WTC11 (cell line): Measurements from ENCODE around the gene PAIP1. TPM values are rescaled to one million over a fixed set of nuclear protein-coding genes. Genes with fewer than 3 reads are reported as not detected.

Experiments used
- ATAC-seq: fragments of 200-7000 bp; cut with Tn5 transposase; 2 replicates; pipeline ENCODE4 v1.10.0; 2021; ENCODE audit warnings: mild to moderate bottlenecking, moderate library complexity
- CTCF ChIA-PET: fragments of 300-600 bp; sonication (Branson Sonifier 250); formaldehyde crosslinking; loops from one replicate; lab custom pipeline; 2021; ENCODE audit warnings: antibody characterized with exemption; lab: Charles Lee
- POLR2A ChIA-PET: fragments of 350-600 bp; sonication (Branson Sonifier 250); formaldehyde crosslinking; loops from one replicate; lab custom pipeline; 2021; ENCODE audit warnings: antibody characterized with exemption; lab: Charles Lee
- DNase-seq: peaks from one replicate; pipeline ENCODE4 v3.0.0; 2021; ENCODE audit warnings: low spot score
- H3K27ac Mint-ChIP-seq: 2 replicates; pipeline ENCODE4 v1.8.0; 2021; ENCODE audit warnings: mixed read lengths
- H3K27me3 Mint-ChIP-seq: 2 replicates; pipeline ENCODE4 v1.8.0; 2021; ENCODE audit warnings: low read depth, mild to moderate bottlenecking, moderate library complexity, mixed read lengths
- H3K36me3 Mint-ChIP-seq: 2 replicates; pipeline ENCODE4 v1.8.0; 2021; ENCODE audit warnings: mixed read lengths
- H3K4me1 Mint-ChIP-seq: 2 replicates; pipeline ENCODE4 v1.8.0; 2022; ENCODE audit warnings: mixed read lengths
- H3K4me3 Mint-ChIP-seq: 2 replicates; pipeline ENCODE4 v1.8.0; 2021; ENCODE audit warnings: mild to moderate bottlenecking, moderate library complexity, mixed read lengths
- H3K9me3 Mint-ChIP-seq: 2 replicates; pipeline ENCODE4 v1.8.0; 2021; ENCODE audit warnings: mixed read lengths
- CREM ChIP-seq: sonication (generic); formaldehyde crosslinking; IDR thresholded peaks from 2 replicates; pipeline ENCODE4 v1.8.1; 2022; ENCODE audit warnings: mild to moderate bottlenecking, missing genetic modification reagents, moderate library complexity
- ETV6 ChIP-seq: sonication (generic); formaldehyde crosslinking; IDR thresholded peaks from 2 replicates; pipeline ENCODE4 v1.8.1; 2022; ENCODE audit warnings: mild to moderate bottlenecking, missing genetic modification reagents
- FOXK1 ChIP-seq: sonication (generic); formaldehyde crosslinking; IDR thresholded peaks from 2 replicates; pipeline ENCODE4 v1.8.0; 2022; ENCODE audit warnings: mild to moderate bottlenecking, moderate library complexity, missing genetic modification reagents
- IRF2 ChIP-seq: sonication (generic); formaldehyde crosslinking; IDR thresholded peaks from 2 replicates; pipeline ENCODE4 v1.8.0; 2022; ENCODE audit warnings: low read depth, missing genetic modification reagents, borderline replicate concordance
- JUN ChIP-seq: sonication (generic); formaldehyde crosslinking; IDR thresholded peaks from 2 replicates; pipeline ENCODE4 v1.8.0; 2023; ENCODE audit warnings: mild to moderate bottlenecking, missing genetic modification reagents
- NFE2L1 ChIP-seq: sonication (generic); formaldehyde crosslinking; IDR thresholded peaks from 2 replicates; pipeline ENCODE4 v1.8.1; 2023; ENCODE audit warnings: missing genetic modification reagents
- NR2C2 ChIP-seq: sonication (generic); formaldehyde crosslinking; IDR thresholded peaks from 2 replicates; pipeline ENCODE4 v1.8.0; 2022; ENCODE audit warnings: mild to moderate bottlenecking, missing genetic modification reagents
- RELA ChIP-seq: sonication (generic); formaldehyde crosslinking; IDR thresholded peaks from 2 replicates; pipeline ENCODE4 v1.8.1; 2022; ENCODE audit warnings: missing genetic modification reagents, mild to moderate bottlenecking, borderline replicate concordance
- SOX15 ChIP-seq: fragments of 250-450 bp; sonication (Bioruptor Pico); IDR thresholded peaks from 2 replicates; pipeline ENCODE4 v1.9.0; 2021; ENCODE audit warnings: mild to moderate bottlenecking
- ZBTB21 ChIP-seq: sonication (generic); formaldehyde crosslinking; IDR thresholded peaks from 2 replicates; pipeline ENCODE4 v1.8.1; 2023; ENCODE audit warnings: mild to moderate bottlenecking, missing genetic modification reagents, borderline replicate concordance
- ZNF263 ChIP-seq: sonication (generic); formaldehyde crosslinking; IDR thresholded peaks from 2 replicates; pipeline ENCODE4 v1.8.1; 2022; ENCODE audit warnings: low read depth, mild to moderate bottlenecking, moderate library complexity, missing genetic modification reagents
- total RNA-seq: library from RNA; stranded (reverse); gene quantifications from 3 replicates; pipeline ENCODE4 v1.2.3, GENCODE V29; 2021
- TF ChIP-seq, protein P1 (sequence below): sonication (generic); formaldehyde crosslinking; IDR thresholded peaks from 2 replicates; pipeline ENCODE4 v1.8.0; 2022; ENCODE audit warnings: missing genetic modification reagents
- TF ChIP-seq, protein P2 (sequence below): sonication (generic); formaldehyde crosslinking; IDR thresholded peaks from 2 replicates; pipeline ENCODE4 v1.8.0; 2022; ENCODE audit warnings: mild to moderate bottlenecking, missing genetic modification reagents
- TF ChIP-seq, protein P3 (sequence below): fragments of 250-450 bp; sonication (Bioruptor Pico); IDR thresholded peaks from 2 replicates; pipeline ENCODE4 v1.9.0; 2021; ENCODE audit warnings: moderate library complexity, mild to moderate bottlenecking, inconsistent platforms, borderline replicate concordance
- TF ChIP-seq, protein P4 (sequence below): sonication (generic); formaldehyde crosslinking; IDR thresholded peaks from 2 replicates; pipeline ENCODE4 v1.8.0; 2022; ENCODE audit warnings: mild to moderate bottlenecking, missing genetic modification reagents
- TF ChIP-seq, protein P5 (sequence below): fragments of 250-450 bp; sonication (Bioruptor Pico); IDR thresholded peaks from 2 replicates; pipeline ENCODE4 v1.9.0; 2021; ENCODE audit warnings: mild to moderate bottlenecking
- TF ChIP-seq, protein P6 (sequence below): sonication (generic); formaldehyde crosslinking; IDR thresholded peaks from 2 replicates; pipeline ENCODE4 v1.8.1; 2023; ENCODE audit warnings: mild to moderate bottlenecking, missing genetic modification reagents, moderate library complexity

PAIP1 gene
- total RNA-seq, 1 experiment from 2014 or later = 82.5 TPM

DNA sequence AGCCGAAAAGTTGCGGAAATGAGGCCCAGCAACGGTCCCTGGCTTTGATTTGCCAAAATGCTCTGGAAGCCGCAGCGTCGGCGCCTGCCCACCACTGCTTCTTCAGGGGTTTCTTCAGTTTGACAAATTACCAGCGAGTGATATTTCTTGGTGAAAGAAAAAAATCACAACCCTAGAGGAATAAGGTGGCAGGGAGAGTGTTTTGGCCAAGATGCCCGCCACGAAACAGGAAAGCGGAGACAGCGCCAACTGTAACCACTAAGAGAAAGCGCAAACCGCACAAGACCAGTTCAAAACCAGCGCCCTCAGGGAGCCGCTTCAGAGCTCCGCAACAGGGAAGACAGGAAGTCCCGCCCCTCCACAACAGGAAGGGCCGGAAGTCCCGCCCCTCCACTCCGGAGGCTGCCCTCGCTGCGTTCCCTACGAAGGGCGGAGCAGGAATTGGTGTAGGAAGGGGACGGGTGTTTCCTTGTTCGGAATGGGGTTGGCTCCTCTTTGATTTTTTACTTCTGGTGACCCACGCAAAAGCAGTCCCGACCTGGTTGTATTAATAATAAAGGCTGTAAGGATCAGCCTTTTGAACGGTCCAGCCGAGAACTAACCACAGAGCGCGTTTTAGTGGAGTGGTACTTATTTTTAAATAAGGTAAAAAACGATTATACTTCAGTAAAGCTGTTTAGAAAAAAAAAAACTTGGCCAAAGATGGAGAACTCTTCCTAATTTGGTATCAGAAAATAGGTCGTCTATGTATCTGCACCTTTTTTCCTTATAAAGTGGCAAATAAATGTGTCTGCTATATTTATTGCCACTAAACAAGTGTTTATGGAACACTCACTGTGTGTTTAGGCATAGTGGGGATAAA lies 41.8 kb downstream of the PAIP1 start, which contains the start of gene C5orf34 (continued):
- TF ChIP-seq ETV6 (CRISPR knock-in tag) (0 out of 2 replicates have a peak, but pooled peaks have one; percentile 26), FOXK1 (CRISPR knock-in tag) (peak; percentile 62; the same call in 1 of the 2 replicates)
- TF ChIP-seq, protein P1, sequence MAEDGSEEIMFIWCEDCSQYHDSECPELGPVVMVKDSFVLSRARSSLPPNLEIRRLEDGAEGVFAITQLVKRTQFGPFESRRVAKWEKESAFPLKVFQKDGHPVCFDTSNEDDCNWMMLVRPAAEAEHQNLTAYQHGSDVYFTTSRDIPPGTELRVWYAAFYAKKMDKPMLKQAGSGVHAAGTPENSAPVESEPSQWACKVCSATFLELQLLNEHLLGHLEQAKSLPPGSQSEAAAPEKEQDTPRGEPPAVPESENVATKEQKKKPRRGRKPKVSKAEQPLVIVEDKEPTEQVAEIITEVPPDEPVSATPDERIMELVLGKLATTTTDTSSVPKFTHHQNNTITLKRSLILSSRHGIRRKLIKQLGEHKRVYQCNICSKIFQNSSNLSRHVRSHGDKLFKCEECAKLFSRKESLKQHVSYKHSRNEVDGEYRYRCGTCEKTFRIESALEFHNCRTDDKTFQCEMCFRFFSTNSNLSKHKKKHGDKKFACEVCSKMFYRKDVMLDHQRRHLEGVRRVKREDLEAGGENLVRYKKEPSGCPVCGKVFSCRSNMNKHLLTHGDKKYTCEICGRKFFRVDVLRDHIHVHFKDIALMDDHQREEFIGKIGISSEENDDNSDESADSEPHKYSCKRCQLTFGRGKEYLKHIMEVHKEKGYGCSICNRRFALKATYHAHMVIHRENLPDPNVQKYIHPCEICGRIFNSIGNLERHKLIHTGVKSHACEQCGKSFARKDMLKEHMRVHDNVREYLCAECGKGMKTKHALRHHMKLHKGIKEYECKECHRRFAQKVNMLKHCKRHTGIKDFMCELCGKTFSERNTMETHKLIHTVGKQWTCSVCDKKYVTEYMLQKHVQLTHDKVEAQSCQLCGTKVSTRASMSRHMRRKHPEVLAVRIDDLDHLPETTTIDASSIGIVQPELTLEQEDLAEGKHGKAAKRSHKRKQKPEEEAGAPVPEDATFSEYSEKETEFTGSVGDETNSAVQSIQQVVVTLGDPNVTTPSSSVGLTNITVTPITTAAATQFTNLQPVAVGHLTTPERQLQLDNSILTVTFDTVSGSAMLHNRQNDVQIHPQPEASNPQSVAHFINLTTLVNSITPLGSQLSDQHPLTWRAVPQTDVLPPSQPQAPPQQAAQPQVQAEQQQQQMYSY = no peak
- TF ChIP-seq, all 79 proteins: peak for 8

DNA sequence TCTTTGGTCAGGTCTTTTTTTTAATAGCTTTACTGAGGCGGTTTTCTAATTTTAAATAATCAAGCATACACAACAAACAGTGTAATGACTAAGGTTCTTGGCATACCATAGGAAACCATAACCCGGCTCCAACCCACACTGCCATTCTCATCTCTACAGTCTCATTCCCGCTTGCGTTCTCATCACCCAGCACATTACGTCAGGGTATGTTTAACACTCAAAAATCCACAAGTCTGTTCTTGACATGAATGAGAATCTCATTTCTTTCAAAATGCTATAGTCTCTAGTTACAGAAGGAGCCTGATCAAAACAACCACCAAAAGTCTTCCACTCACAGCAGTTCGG lies 42.4 kb downstream of the PAIP1 start:
- ATAC-seq = peak; percentile 23
- TF ChIP-seq IRF2 (CRISPR knock-in tag) (no peak), SOX15 (no peak)
- TF ChIP-seq, protein P2, sequence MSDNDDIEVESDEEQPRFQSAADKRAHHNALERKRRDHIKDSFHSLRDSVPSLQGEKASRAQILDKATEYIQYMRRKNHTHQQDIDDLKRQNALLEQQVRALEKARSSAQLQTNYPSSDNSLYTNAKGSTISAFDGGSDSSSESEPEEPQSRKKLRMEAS (CRISPR knock-in tag) = no peak
- TF ChIP-seq, protein P3, sequence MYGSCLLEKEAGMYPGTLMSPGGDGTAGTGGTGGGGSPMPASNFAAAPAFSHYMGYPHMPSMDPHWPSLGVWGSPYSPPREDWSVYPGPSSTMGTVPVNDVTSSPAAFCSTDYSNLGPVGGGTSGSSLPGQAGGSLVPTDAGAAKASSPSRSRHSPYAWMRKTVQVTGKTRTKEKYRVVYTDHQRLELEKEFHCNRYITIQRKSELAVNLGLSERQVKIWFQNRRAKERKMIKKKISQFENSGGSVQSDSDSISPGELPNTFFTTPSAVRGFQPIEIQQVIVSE (CRISPR knock-in tag) = no peak
- peak overlapping the region; percentile 94 for H3K4me3 Mint-ChIP-seq
- peaks cover 27% of the 10 kb centered on the region for H3K36me3 Mint-ChIP-seq
- ChIA-PET POLR2A (interaction anchor here (0.9 to 1.2 kb wide), 5 partner anchors 8 to 393 kb away, joined by 3 to 15 read pairs (median 3); partner anchors contain the start of genes HMGCS1 and TMEM267), CTCF (interaction anchor here (1.0 to 1.6 kb wide), 2 partner anchors 30 to 201 kb away, joined by 3 to 13 read pairs; partner anchors contain the start of genes HMGCS1 and TMEM267)
- H3K9me3 Mint-ChIP-seq = peaks cover 18% of the 10 kb centered on the region
- H3K27me3 Mint-ChIP-seq = no peaks in the 10 kb centered on the region
- DNase-seq = no peak
- H3K4me1 Mint-ChIP-seq = peaks cover 28% of the 10 kb centered on the region
- peak overlapping the region; percentile 100 for H3K27ac Mint-ChIP-seq

DNA sequence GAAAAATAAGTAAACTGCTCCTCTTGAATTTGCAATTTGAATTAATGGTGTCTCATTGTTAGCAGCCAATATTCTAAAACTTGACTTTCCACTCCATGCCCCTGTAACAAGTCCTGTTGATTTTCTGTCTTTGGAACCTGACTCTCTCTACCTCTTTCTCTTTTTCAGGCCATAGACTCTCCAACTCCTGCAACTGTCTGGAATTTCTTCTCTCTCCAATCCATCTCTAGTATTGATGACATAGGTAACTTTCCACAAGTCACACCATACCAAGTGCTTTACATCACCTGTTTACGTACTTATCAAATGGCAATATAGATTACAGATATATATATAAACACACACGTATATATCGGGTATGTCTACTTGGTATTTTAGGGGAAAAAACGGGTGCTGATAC lies 42.9 kb downstream of the PAIP1 start:
- Mint-ChIP-seq H3K4me3 (peak overlapping the region; percentile 94), H3K27ac (peak overlapping the region; percentile 100), H3K9me3 (peaks cover 18% of the 10 kb centered on the region), H3K27me3 (no peaks in the 10 kb centered on the region), H3K4me1 (peaks cover 28% of the 10 kb centered on the region), H3K36me3 (peaks cover 31% of the 10 kb centered on the region)
- ChIA-PET CTCF (no interaction called here), POLR2A (no interaction called here)
- DNase-seq (no peak), ATAC-seq (no peak)
- TF ChIP-seq RELA (CRISPR knock-in tag) (no peak), JUN (CRISPR knock-in tag) (no peak), ZBTB21 (CRISPR knock-in tag) (no peak), NR2C2 (CRISPR knock-in tag) (no peak), ZNF263 (CRISPR knock-in tag) (no peak), NFE2L1 (CRISPR knock-in tag) (no peak), FOXK1 (CRISPR knock-in tag) (no peak), CREM (no peak)
- TF ChIP-seq, protein P4, sequence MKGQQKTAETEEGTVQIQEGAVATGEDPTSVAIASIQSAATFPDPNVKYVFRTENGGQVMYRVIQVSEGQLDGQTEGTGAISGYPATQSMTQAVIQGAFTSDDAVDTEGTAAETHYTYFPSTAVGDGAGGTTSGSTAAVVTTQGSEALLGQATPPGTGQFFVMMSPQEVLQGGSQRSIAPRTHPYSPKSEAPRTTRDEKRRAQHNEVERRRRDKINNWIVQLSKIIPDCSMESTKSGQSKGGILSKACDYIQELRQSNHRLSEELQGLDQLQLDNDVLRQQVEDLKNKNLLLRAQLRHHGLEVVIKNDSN = no peak
- TF ChIP-seq, protein P3 (CRISPR knock-in tag) = no peak
- TF ChIP-seq, protein P5, sequence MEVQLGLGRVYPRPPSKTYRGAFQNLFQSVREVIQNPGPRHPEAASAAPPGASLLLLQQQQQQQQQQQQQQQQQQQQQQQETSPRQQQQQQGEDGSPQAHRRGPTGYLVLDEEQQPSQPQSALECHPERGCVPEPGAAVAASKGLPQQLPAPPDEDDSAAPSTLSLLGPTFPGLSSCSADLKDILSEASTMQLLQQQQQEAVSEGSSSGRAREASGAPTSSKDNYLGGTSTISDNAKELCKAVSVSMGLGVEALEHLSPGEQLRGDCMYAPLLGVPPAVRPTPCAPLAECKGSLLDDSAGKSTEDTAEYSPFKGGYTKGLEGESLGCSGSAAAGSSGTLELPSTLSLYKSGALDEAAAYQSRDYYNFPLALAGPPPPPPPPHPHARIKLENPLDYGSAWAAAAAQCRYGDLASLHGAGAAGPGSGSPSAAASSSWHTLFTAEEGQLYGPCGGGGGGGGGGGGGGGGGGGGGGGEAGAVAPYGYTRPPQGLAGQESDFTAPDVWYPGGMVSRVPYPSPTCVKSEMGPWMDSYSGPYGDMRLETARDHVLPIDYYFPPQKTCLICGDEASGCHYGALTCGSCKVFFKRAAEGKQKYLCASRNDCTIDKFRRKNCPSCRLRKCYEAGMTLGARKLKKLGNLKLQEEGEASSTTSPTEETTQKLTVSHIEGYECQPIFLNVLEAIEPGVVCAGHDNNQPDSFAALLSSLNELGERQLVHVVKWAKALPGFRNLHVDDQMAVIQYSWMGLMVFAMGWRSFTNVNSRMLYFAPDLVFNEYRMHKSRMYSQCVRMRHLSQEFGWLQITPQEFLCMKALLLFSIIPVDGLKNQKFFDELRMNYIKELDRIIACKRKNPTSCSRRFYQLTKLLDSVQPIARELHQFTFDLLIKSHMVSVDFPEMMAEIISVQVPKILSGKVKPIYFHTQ = no peak
- TF ChIP-seq, protein P6, sequence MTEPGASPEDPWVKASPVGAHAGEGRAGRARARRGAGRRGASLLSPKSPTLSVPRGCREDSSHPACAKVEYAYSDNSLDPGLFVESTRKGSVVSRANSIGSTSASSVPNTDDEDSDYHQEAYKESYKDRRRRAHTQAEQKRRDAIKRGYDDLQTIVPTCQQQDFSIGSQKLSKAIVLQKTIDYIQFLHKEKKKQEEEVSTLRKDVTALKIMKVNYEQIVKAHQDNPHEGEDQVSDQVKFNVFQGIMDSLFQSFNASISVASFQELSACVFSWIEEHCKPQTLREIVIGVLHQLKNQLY = no peak
